Left kidney (tissue), 2 donors: ENCODE data around the gene CRLF3. TPM values are rescaled to one million over a fixed set of nuclear protein-coding genes. Genes with fewer than 3 reads are reported as not detected.
"Not testable (repeated sequence)": the region's sequence is repeated elsewhere in the genome, so short reads cannot be mapped to it uniquely, and the experiment has no call there.

ENCODE experiments used
- DNase-seq: peaks from one replicate; pipeline ENCODE4 v3.0.0-alpha.2; 2013
- polyA plus RNA-seq: library from polyadenylated mRNA; unstranded; fragments of 120-200 nt; gene quantifications from one replicate; pipeline ENCODE4 v1.2.1, GENCODE V29; 2013; ENCODE audit not compliant: insufficient read length

Gene CRLF3
- polyA plus RNA-seq, 1 donor: 28.3 TPM

GRCh38 chr17:30814860-30815259 lies 9.6 kb downstream of the CRLF3 start:
- DNase-seq: not testable (repeated sequence)

GRCh38 chr17:30814236-30814635 lies 10.3 kb downstream of the CRLF3 start:
- not testable (repeated sequence) for DNase-seq

- DNase-seq: no peak
Observed at GRCh38 chr17:30812218-30813177, 12.0 kb downstream of the CRLF3 start.

- DNase-seq: no peak
Observed at GRCh38 chr17:30809867-30810266, 14.6 kb downstream of the CRLF3 start.

GRCh38 chr17:30808785-30809286 lies 15.7 kb downstream of the CRLF3 start:
- DNase-seq: no peak

- no peak for DNase-seq
Observed at GRCh38 chr17:30807896-30808295, 16.6 kb downstream of the CRLF3 start.

- DNase-seq: no peak
Observed at GRCh38 chr17:30805944-30806456, 18.5 kb downstream of the CRLF3 start.

GRCh38 chr17:30801671-30802070 lies 22.8 kb downstream of the CRLF3 start:
- no peak for DNase-seq

- DNase-seq: no peak
Observed at GRCh38 chr17:30796016-30796415, 28.5 kb downstream of the CRLF3 start.

GRCh38 chr17:30794372-30794771 lies 30.1 kb downstream of the CRLF3 start:
- no peak for DNase-seq

GRCh38 chr17:30793282-30793977 lies 31.1 kb downstream of the CRLF3 start:
- DNase-seq: no peak

- no peak for DNase-seq
Observed at GRCh38 chr17:30790279-30790678, 34.2 kb downstream of the CRLF3 start.

- DNase-seq: no peak
Observed at GRCh38 chr17:30788918-30789317, 35.6 kb downstream of the CRLF3 start.

GRCh38 chr17:30782206-30782605 lies 42.3 kb downstream of the CRLF3 start:
- DNase-seq: no peak

- no peak for DNase-seq
Observed at GRCh38 chr17:30780343-30780742, 44.1 kb downstream of the CRLF3 start.

- DNase-seq: not testable (repeated sequence)
Observed at GRCh38 chr17:30768771-30769170, 55.7 kb downstream of the CRLF3 start.

- DNase-seq: not testable (repeated sequence)
Observed at GRCh38 chr17:30767641-30768404, 56.7 kb downstream of the CRLF3 start.

GRCh38 chr17:30761060-30761459 lies 63.4 kb downstream of the CRLF3 start:
- no peak for DNase-seq

- DNase-seq: not testable (repeated sequence)
Observed at GRCh38 chr17:30753291-30753690, 71.2 kb downstream of the CRLF3 start.

GRCh38 chr17:30750982-30751381 lies 73.5 kb downstream of the CRLF3 start:
- DNase-seq: not testable (repeated sequence)

- DNase-seq: not testable (repeated sequence)
Observed at GRCh38 chr17:30747621-30748020, 76.9 kb downstream of the CRLF3 start.

- DNase-seq: not testable (repeated sequence)
Observed at GRCh38 chr17:30742669-30743068, 81.8 kb downstream of the CRLF3 start.
